ENCODE data around the gene SZT2. TPM values are rescaled to one million over a fixed set of nuclear protein-coding genes. Genes with fewer than 3 reads are reported as not detected.

Gene SZT2
- polyA plus RNA-seq (2011; rRNA removed) (9.4 and 10.4 TPM in 2 replicates), polyA minus RNA-seq (2011; rRNA and poly(A)+ RNA removed) (43.5 and 51.1 TPM in 2 replicates)

GRCh38 chr1:43389326-43390313 is at the start of gene SZT2, which contains the start of gene MED8:
SZT2 (plus strand) TSS chr1:43389899; CDS start chr1:43389969, 70 bp downstream.
MED8 (minus strand) TSS chr1:43389800; CDS start chr1:43389764, 36 bp downstream.
- Histone ChIP-seq H3K4me3 (ENCODE audit: low read depth, low read length) (peak within 1 kb of the TSS; percentile 100), H3K27me3 (ENCODE audit: control insufficient read depth, insufficient read depth, low read length) (no peaks in the 10 kb centered on the region), H3K27ac (ENCODE audit: low read depth, low read length) (peak within 1 kb of the TSS; percentile 81), H3K9me3 (ENCODE audit: control insufficient read depth, insufficient read depth, low read length) (no peaks in the 10 kb centered on the region)
- ChIA-PET CTCF (interaction anchor here (0.6 to 4.4 kb wide), 5 partner anchors 21 to 476 kb away, joined by 3 to 16 read pairs (median 5); no protein-coding TSS in a partner anchor), POLR2A (interaction anchor here (0.6 to 1.8 kb wide), 4 partner anchors 31 to 260 kb away, joined by 3 to 5 read pairs (median 4); partner anchors contain the start of genes CDC20 and KDM4A)
- peak; percentile 79 for DNase-seq (ENCODE audit: low read depth, low spot score)
- no peak for TF ChIP-seq CTCF (IDR thresholded peaks at IDR 0.05; ENCODE audit: low read depth, low read length)

GRCh38 chr1:43340559-43340958 is 49.1 kb upstream of the SZT2 start:
- ChIA-PET CTCF (no interaction called here), POLR2A (interaction anchor here (1.6 kb wide), 1 partner anchor 18 kb away, joined by 5 read pairs; the partner anchor contains the start of gene CDC20)
- no peaks in the 10 kb centered on the region for H3K9me3 ChIP-seq (ENCODE audit: control insufficient read depth, insufficient read depth, low read length)
- no peak overlapping the region for H3K27ac ChIP-seq (ENCODE audit: low read depth, low read length)
- H3K27me3 ChIP-seq (ENCODE audit: control insufficient read depth, insufficient read depth, low read length) = peaks cover 33% of the 10 kb centered on the region
- DNase-seq (ENCODE audit: low read depth, low spot score) = no peak
- TF ChIP-seq CTCF (IDR thresholded peaks at IDR 0.05; ENCODE audit: low read depth, low read length) = no peak
- H3K4me3 ChIP-seq (ENCODE audit: low read depth, low read length) = no peak overlapping the region

- ChIA-PET CTCF (no interaction called here), POLR2A (no interaction called here)
- no peak for TF ChIP-seq CTCF (IDR thresholded peaks at IDR 0.05; ENCODE audit: low read depth, low read length)
- no peak overlapping the region for H3K27ac ChIP-seq (ENCODE audit: low read depth, low read length)
- H3K27me3 ChIP-seq (ENCODE audit: control insufficient read depth, insufficient read depth, low read length) = peaks cover 26% of the 10 kb centered on the region
- DNase-seq (ENCODE audit: low read depth, low spot score) = no peak
- H3K4me3 ChIP-seq (ENCODE audit: low read depth, low read length) = no peak overlapping the region
- H3K9me3 ChIP-seq (ENCODE audit: control insufficient read depth, insufficient read depth, low read length) = no peaks in the 10 kb centered on the region; the same call in 1 of the 2 replicates
These were observed 45.3 kb upstream of the SZT2 start for GRCh38 chr1:43344267-43344850.

GRCh38 chr1:43345120-43345519 is 44.6 kb upstream of the SZT2 start:
- H3K9me3 ChIP-seq (ENCODE audit: control insufficient read depth, insufficient read depth, low read length) = no peaks in the 10 kb centered on the region; the same call in 1 of the 2 replicates
- ChIA-PET CTCF (no interaction called here), POLR2A (no interaction called here)
- no peak for TF ChIP-seq CTCF (IDR thresholded peaks at IDR 0.05; ENCODE audit: low read depth, low read length)
- no peak for DNase-seq (ENCODE audit: low read depth, low spot score)
- no peak overlapping the region for H3K4me3 ChIP-seq (ENCODE audit: low read depth, low read length)
- no peak overlapping the region for H3K27ac ChIP-seq (ENCODE audit: low read depth, low read length)
- peaks cover 19% of the 10 kb centered on the region for H3K27me3 ChIP-seq (ENCODE audit: control insufficient read depth, insufficient read depth, low read length)

Data from AG04450 (cell line).